GM18505 (cell line): ENCODE results near the gene EGFR.

Source experiments
- ATAC-seq: cut with Tn5 transposase; IDR thresholded peaks from one replicate; pipeline ENCODE4 v1.9.1; 2021; ENCODE audit not compliant: unreplicated experiment
- POLR2A ChIP-seq: IDR thresholded peaks from 4 replicates; pipeline ENCODE4 v1.6.1; 2011; ENCODE audit warnings: borderline replicate concordance; ENCODE audit not compliant: insufficient read depth, insufficient read length; ENCODE audit errors: extremely low read depth

The EGFR gene

DNA sequence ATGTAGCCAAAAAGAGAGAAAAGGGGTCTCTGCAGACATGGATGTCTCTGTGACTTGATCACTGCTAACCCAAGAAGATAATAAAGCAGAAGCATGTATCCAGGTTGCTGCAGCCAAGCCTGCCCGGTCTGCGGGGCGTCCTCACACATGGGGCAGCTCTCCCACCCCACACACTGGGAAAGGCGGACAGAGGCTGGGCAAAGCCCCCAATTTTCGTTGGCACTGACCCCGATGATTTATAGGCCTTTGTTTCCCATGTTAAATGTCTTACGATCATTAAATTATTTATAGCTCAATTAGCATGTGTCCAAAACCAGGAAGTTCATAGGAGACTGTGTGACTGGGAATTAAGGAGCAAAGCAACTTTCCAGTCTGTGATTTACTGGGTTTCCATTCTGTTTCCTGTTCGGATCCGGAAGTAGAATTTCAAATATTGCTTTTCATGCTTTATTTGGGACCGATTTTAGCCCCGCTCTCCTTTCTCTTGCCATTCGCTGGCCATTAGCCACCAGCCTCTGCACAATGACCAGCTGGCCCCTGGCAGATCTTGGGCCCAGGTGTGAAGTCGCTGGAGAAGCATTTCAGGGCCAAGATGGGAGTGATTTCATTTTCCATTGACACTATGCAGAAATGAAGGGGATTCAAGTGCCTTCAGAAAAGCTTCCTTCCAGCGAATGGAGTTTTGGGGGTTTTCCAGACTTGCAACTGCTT, 91.6 kb downstream of the EGFR start:
- ATAC-seq, result no peak
- TF ChIP-seq POLR2A, result no peak

DNA sequence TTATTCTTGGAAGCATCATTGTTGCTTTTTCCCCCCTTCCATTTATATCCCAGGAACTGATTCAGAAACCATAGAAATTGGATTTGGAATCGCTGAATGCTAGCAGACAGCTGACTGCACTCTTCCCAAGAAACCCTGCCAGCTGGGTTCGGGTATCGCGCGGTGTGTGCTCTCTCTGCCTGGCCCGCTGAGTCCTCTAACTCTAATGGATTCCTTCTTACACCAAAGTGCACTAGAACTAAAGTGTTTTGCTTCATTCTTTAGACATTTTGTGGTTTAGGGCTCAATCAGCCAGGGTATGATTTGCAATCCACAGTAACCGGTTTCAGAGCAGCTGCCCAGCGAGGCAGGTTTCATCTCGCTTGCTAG, 92.2 kb downstream of the EGFR start:
- no peak for ATAC-seq
- no peak for TF ChIP-seq POLR2A

DNA sequence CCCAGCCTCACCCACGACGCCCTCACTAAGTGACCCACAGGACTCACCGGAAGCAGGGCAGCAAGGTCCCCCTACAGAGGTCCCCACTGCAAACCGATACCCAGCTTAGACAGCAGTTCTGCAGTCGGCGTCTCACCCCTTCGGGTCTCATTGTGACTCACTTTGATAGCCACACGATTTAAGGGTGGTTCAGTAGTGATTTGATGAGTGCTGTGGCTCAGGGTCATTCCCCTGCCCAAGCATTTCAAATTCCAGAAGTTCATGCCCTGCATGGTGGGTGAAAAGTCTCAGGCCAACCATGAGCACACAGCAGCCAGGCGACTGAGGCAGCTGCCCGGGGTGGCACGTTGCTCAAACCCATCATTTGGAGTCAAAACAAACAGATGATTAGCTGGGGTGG, 93.2 kb downstream of the EGFR start:
- no peak for ATAC-seq

DNA sequence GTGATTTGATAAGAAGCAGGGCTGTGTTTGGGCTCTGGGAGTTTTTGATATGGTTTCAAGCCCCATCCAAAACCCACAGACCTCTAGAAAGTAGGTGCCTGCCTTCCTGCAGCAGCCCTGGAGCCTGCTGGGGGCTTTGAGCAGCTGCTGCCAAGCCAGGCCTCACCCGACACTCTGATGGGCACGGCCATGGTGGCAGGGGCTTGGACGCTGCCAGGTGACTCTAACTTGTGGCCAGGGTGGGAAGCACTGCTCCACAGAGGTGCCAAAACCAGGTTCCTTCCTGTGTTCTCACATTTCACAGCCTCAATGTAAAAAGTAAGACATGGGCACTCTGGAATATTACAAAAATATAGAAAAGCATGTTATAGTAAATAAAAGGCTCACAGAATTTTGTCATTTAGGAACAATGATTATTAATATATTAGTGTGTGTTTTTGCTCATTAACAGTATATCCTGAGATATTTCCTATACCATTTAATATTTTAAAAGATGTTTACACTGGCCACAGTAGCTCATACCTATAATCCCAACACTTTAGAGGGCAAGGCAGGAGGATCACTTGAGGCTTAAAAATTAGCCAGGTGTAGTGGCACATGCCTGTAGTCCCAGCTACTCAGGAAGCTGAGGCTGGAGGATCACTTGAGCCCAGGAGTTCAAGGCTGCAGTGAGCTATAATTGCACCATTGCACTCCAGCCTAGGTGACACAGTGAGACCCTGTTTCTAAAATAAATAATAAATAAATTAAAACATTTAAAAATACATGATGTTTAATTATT, 95.1 kb downstream of the EGFR start:
- no peak for TF ChIP-seq POLR2A
- ATAC-seq, result no peak

More for the DNA sequence above, 93.2 kb downstream of the EGFR start:
- no peak for TF ChIP-seq POLR2A

DNA sequence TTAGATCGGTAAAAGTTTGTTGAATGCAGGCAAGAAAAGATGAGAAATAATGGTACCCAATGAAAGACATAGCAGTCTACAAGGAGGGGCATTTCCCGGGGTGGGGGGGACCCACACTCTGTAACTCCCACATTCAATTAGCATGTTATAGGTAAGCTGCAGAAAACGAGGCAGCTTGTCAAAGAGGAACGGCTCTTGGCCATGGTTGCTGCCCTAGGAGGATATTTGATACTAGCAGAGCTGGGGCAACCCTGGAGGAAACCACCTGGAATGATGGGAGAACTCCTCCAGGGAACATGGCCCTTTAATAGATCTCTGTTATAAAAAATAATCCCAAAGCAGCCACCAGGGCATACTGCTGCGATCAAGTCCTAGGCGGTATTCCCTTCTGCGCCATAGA, 98.5 kb downstream of the EGFR start:
- ATAC-seq, result no peak
- TF ChIP-seq POLR2A, result no peak

DNA sequence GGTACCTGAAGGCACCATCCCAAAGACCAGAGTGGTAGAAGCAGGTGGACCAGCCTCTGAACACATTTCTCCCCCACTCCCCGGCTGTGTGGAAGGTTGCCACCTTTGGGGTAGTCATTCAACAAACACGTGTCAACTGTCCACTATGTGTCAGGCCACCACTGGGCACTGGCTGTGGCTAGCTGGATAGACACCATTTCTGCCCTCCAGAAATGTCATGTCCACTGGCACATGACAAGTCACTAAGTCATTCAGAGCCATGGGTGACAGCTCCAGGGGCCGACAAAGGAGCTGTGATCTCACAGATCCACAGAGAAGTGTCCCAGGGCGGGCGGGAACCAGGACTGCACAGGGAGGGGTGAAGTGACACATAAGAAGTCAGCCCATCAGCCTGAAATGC, 99.6 kb downstream of the EGFR start:
- no peak for ATAC-seq
- TF ChIP-seq POLR2A, result no peak

DNA sequence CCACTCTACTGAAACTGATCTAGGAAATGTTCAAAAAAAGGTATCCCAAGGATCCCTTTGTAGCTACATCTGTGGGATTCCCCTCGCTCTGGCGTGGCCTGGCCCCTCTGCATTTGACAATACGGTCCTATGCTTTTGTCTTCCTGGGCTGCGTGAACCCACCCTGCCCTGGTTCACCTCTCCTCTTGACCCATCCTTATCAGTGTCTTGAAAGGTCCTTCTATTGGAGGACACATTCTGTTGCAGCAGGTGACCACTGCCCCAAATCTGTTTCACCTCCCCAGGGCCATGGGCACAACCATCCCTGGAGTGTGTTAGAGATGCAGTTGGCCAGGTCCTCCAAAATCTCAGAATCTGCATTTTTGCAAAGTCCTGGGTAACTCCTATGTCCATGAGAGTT, 100.8 kb downstream of the EGFR start:
- no peak for ATAC-seq
- TF ChIP-seq POLR2A, result no peak

DNA sequence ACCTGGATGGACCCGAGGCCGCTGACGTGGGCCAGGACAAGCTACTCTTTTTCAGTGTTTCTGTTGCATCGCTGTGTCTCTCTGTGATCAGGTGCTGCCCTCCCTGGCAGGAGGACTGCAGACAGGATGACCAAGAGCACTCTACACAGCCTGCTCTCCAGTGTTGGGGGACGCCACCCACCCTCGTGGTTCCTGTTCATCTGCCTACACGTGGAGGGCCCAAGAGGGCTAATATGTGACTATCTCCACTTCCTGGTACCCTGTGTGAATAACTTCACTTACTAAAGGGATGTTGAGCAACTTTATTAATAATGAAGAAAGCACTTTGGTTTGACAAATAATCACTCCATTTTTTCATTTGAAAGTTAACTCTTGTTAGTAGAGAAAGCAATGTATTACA, 101.3 kb downstream of the EGFR start:
- TF ChIP-seq POLR2A, result no peak
- ATAC-seq, result no peak

DNA sequence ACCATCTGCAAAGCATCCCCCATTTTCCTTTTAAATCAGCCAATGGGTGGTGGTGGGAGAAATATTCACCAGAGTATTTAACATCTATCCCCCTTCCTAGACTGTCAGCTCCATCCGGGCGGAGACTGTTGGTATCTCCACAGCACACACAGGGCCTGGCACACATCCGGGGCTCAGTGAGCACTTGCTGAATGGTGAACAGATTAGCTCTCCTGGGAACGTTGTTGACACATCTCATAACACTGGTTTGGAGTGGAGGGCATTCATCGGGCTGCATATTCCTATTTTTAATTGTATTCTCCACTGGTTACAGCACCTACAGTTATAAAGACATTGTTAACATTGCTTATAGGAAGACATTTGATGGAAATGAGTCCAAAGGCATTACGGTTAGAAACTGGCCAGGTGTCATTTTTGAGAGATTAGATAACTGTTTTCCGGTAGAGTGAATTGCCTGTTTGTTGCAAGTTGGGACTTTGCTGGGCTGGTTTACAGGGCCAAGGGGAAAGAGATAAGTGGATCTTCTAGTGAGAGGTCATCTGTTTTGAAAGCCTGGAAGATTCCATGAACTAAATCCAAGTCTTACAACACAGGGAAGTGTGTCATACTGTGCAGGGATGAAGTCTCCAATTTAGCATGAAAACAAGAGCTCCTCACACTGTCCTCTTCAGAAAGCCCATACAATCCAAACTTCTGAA, 101.8 kb downstream of the EGFR start:
- ATAC-seq, result no peak
- no peak for TF ChIP-seq POLR2A

DNA sequence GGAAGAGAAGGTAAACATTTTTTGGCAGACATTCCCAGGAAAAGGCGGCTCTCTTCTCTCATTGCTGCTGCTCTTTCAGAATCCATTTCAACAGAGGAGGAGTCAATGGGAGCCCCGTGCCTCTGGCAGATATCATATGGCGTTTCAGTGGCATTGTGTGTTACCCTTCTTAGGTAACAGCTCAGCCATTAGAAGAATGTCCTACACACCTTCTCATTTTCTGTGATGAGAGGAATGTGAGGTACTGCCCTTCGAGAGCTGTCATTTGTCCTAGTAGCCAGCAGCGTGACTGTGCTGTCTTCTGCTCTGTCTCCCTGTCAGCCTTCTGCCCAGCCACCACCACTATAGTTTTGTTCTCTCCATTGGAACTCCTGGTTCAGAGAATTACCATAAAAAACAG, 102.4 kb downstream of the EGFR start:
- no peak for ATAC-seq
- TF ChIP-seq POLR2A, result no peak

DNA sequence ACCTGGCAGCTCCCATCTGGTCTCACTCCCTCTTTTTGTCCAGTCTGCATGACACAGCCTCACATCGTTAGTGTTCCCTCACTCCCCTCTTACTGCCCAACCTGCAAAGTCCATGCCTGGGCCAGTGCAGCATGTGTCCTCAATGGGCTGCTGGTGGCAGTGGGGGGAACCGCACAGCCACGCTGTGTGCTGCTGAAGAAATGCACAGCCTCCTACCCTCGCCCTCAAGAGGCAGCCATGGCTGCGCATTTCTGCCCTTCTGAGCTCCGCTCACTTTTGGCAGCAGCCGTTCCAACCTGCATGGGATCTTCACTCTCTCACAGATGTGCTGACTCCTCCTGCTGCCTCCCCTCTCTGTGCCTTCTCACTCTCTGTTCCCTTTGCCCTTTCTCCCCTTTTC, 103.4 kb downstream of the EGFR start:
- ATAC-seq, result no peak
- TF ChIP-seq POLR2A, result no peak

DNA sequence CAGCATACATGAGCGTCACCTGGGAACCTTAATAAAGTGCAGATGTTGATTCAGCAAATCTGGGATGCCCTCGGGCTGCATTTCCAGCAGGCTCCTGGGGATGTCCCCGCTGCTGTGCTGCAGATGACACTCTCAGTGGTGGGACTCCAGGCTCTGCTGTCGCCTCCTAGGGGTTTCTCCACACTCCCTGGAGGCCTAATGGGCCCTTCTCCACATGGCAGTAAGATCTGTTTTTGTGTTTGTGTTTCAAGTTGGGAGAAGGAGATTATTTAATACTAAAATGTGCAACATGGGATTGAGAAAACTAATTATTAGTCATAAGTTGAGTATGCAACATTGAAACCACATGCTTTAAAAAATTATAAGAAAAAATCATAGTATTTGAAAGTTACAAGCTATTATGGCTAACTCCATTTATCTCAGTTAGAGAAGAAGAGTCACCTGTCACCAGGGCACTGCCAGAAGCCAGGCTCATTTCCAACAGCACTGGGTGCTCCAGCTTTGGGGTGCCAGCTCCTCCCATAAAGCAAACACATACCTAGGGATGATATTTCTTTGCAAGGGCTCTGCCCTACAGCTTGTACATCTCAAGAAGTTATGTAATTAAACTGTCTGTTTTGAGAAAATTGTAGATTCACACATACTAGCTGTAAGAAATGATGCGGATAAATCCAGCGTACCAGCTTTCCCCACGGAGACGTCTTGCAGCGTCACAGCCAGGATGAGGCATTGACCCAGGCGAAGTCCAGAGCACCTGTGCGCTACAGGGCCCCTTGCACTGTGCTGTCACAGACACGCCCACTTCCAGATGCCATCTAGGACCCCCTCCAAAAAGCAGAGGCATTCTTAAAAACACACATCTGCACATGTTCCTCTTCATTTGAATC, 106.4 kb downstream of the EGFR start:
- no peak for ATAC-seq
- no peak for TF ChIP-seq POLR2A

DNA sequence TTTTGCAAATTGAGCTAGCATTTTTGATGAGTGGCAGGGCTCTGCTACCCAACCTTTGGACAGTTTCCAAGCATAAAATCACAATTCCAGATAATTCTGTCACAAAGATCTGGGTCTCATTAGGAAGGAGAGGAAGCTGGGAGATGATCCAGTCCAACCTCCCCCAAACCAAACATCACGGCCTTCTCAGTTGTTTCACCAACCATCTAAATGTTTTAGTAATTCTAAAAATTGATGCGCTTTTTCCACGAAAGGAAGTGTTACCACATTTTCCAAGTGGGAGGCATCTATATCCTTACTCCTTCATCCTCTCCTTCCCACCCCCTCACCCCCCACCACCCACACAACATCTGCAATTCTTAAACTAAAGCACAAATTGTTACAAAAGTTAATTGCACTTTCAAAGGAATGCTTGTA, 108.3 kb downstream of the EGFR start:
- TF ChIP-seq POLR2A, result no peak
- no peak for ATAC-seq

DNA sequence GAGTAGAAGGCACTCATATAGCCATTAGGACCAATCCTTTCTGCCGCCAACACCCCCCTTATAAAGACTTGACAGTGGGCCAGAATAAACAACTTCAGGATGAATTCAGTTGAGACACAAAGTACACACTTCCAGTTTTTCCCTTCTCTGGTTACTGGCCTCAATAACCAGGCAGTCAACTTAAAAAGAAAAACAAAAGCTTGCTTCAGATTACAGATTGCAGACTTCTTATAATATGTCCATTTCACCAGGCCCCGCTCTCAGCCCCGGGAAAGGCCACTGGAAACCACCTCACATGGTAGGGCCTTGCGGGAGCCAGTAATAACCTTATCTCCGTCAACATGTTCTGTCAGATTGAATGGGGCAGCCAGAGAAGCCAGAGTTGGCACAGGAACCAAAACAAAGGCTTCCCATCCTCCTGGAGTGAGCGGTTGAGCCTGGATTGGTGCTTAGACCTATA, 108.8 kb downstream of the EGFR start:
- no peak for TF ChIP-seq POLR2A
- no peak for ATAC-seq
